SH-SY5Y (cell line): ENCODE measurements around the gene CDH4.

Experiments used
- GATA2 ChIP-seq: IDR thresholded peaks from 2 replicates; pipeline ENCODE4 v1.6.1; 2011; ENCODE audit warnings: mild to moderate bottlenecking, low read depth, low read length
- GATA3 ChIP-seq: IDR thresholded peaks from 2 replicates; pipeline ENCODE4 v1.6.1; 2011; ENCODE audit warnings: low read depth, mild to moderate bottlenecking, low read length, moderate library complexity

DNA sequence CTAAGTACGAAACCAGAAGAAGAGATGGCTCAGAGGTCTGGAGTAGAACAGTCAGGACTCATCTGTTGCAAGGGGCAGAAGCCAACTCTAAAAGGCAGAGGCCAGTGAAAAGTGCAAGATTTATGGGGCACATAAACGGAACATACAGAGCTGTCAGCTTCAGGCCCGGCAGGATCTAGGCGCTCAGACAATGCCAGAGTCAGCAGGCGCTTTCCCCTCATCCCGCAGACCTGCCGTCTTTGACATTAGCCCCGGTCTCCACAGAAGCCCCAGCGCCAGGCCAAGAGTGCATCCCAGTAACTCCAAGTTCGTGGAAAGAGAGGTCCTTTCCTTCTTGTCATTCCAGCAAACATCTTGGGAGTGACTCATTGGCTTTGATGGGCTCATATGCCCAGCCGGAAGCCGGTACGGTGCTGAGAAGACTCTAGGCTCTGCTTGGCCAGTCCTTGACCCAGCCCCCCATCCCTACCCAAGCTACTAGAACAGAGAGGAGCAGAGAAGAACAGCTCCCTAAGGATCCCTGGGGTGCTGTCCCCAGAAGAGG, 552.8 kb downstream of the CDH4 start:
- no peak for TF ChIP-seq GATA2
- TF ChIP-seq GATA3, result no peak
